Common myeloid progenitor, CD34-positive (primary cell): Measurements from ENCODE around the gene KATNA1.

Experiments
- CTCF ChIA-PET: fragments of 350-600 bp; sonication (Branson Sonifier 250); formaldehyde crosslinking; loops from one replicate; lab custom pipeline; 2021; ENCODE audit warnings: antibody characterized with exemption; lab: Charles Lee
- POLR2A ChIA-PET: fragments of 350-600 bp; sonication (Branson Sonifier 250); formaldehyde crosslinking; loops from one replicate; lab custom pipeline; 2021; ENCODE audit warnings: antibody characterized with exemption; lab: Charles Lee
- DNase-seq, 3 donors: peaks; one replicate each; pipeline versions ENCODE4 v3.0.0 to v3.0.0-alpha.2; 2013
- H3K27ac ChIP-seq, 2 experiments: 1 replicate in 1 of 2; 2 replicates in 1 of 2; pipeline ENCODE4 v1.7.0; 2013; ENCODE audit warnings: inconsistent platforms in 2 of 2, low read length in 2 of 2, mild to moderate bottlenecking in 2 of 2, low read depth in 1 of 2, moderate library complexity in 1 of 2; ENCODE audit not compliant: severe bottlenecking in 2 of 2, insufficient read depth in 1 of 2, poor library complexity in 1 of 2
- H3K27me3 ChIP-seq, 5 experiments: replicated peaks in 2 of 5; 1 replicate in 3 of 5; 2 replicates in 2 of 5; pipeline versions ENCODE4 v1.6.1 to v1.7.0; 2013; ENCODE audit warnings: low read length in 4 of 5, mild to moderate bottlenecking in 2 of 5, moderate library complexity in 2 of 5, inconsistent platforms in 1 of 5; ENCODE audit not compliant: insufficient read depth in 5 of 5, control insufficient read depth in 4 of 5
- H3K36me3 ChIP-seq, 4 experiments: 1 replicate in 2 of 4; 2 replicates in 2 of 4; pipeline versions ENCODE4 v1.6.1 to v1.7.0; 2013; ENCODE audit warnings: low read length in 3 of 4, control low read depth in 1 of 4, mild to moderate bottlenecking in 1 of 4; ENCODE audit not compliant: control insufficient read depth in 4 of 4, insufficient read depth in 4 of 4
- H3K4me1 ChIP-seq, 4 experiments: 1 replicate in 3 of 4; 2 replicates in 1 of 4; pipeline versions ENCODE4 v1.6.1 to v1.7.1; 2013; ENCODE audit warnings: low read length in 3 of 4, mild to moderate bottlenecking in 3 of 4, control low read depth in 1 of 4, inconsistent platforms in 1 of 4, moderate library complexity in 1 of 4; ENCODE audit not compliant: control insufficient read depth in 4 of 4, insufficient read depth in 4 of 4; ENCODE audit errors: control extremely low read depth in 1 of 4
- H3K4me3 ChIP-seq, 7 experiments: 1 replicate in 4 of 7; 2 replicates in 3 of 7; pipeline versions ENCODE4 v1.5.1 to v1.7.0; 2013; ENCODE audit warnings: mild to moderate bottlenecking in 7 of 7, low read length in 6 of 7, moderate library complexity in 6 of 7, inconsistent platforms in 2 of 7, low read depth in 2 of 7, control low read depth in 1 of 7; ENCODE audit not compliant: insufficient read depth in 4 of 7, control insufficient read depth in 1 of 7; ENCODE audit errors: extremely low read depth in 1 of 7
- H3K9me3 ChIP-seq, 5 experiments: 1 replicate in 4 of 5; 2 replicates in 1 of 5; pipeline versions ENCODE4 v1.6.1 to v1.7.1; 2013; ENCODE audit warnings: low read length in 4 of 5, mild to moderate bottlenecking in 2 of 5, inconsistent platforms in 1 of 5, low read depth in 1 of 5, moderate library complexity in 1 of 5; ENCODE audit not compliant: control insufficient read depth in 4 of 5, insufficient read depth in 2 of 5; ENCODE audit errors: control extremely low read depth in 1 of 5
- WGBS: methylation state at CpG from one replicate; pipeline ENCODE4 v1.1.5; 2013; ENCODE audit not compliant: insufficient coverage; 5-methylcytosine and 5-hydroxymethylcytosine counted together

Gene KATNA1

GRCh38 chr6:149563928-149564325 is 84.6 kb downstream of the KATNA1 start:
- H3K36me3 ChIP-seq = no peaks in the 10 kb centered on the region
- ChIA-PET CTCF (interaction anchor here (0.6 to 6.4 kb wide), 4 partner anchors 13 to 507 kb away, joined by 3 to 92 read pairs (median 4); partner anchors contain the start of gene PPIL4), POLR2A (interaction anchor here (1.5 kb wide), 1 partner anchor 18 kb away, joined by 4 read pairs; the partner anchor contains the start of gene PPIL4)

GRCh38 chr6:149563203-149563927 is 85.1 kb downstream of the KATNA1 start:
- H3K4me3 ChIP-seq = no peak overlapping the region
- H3K27me3 ChIP-seq = peaks cover 0 to 3% (median 0%) of the 10 kb centered on the region in 5 experiments
- H3K27ac ChIP-seq = no peak overlapping the region
- ChIA-PET POLR2A (interaction anchor here (1.5 kb wide), 1 partner anchor 18 kb away, joined by 4 read pairs; the partner anchor contains the start of gene PPIL4), CTCF (interaction anchor here (1.0 to 6.4 kb wide), 4 partner anchors 9 to 26 kb away, joined by 3 to 92 read pairs (median 4); partner anchors contain the start of gene PPIL4)
- no peak for DNase-seq
- H3K9me3 ChIP-seq = no peaks in the 10 kb centered on the region
- WGBS = 100% methylated on average over 3 of the region's 5 CpGs
- peaks cover 5 to 16% (median 8%) of the 10 kb centered on the region in 4 experiments for H3K4me1 ChIP-seq
- no peaks in the 10 kb centered on the region for H3K36me3 ChIP-seq

More at GRCh38 chr6:149563928-149564325, 84.6 kb downstream of the KATNA1 start:
- Histone ChIP-seq H3K27me3 (peaks cover 0 to under 1% (median 0%) of the 10 kb centered on the region in 5 experiments), H3K4me3 (no peak overlapping the region), H3K9me3 (no peaks in the 10 kb centered on the region), H3K27ac (no peak overlapping the region), H3K4me1 (peaks cover 5 to 16% (median 8%) of the 10 kb centered on the region in 4 experiments)
- 100% methylated on average over 3 of the region's 3 CpGs for WGBS
- DNase-seq = no peak

- ChIA-PET CTCF (interaction anchor here (0.7 to 6.4 kb wide), 3 partner anchors 9 to 12 kb away, joined by 3 to 92 read pairs (median 3); partner anchors contain the start of gene PPIL4), POLR2A (no interaction called here)
- Histone ChIP-seq H3K4me1 (peaks cover 0 to 6% (median 2%) of the 10 kb centered on the region in 4 experiments), H3K27ac (no peak overlapping the region), H3K4me3 (no peak overlapping the region), H3K36me3 (no peaks in the 10 kb centered on the region), H3K9me3 (no peaks in the 10 kb centered on the region), H3K27me3 (peaks cover 0 to 7% (median 0%) of the 10 kb centered on the region in 5 experiments)
- peak; percentile 31 to 50 (median 38) for DNase-seq
- no CpG with 5 or more reads among the region's 3 CpGs for WGBS
Observed at GRCh38 chr6:149560736-149561135, 87.8 kb downstream of the KATNA1 start.

GRCh38 chr6:149559389-149559788 is 89.1 kb downstream of the KATNA1 start:
- peaks cover 0 to 7% (median 0%) of the 10 kb centered on the region in 5 experiments for H3K27me3 ChIP-seq
- H3K36me3 ChIP-seq = no peaks in the 10 kb centered on the region
- 100% methylated on average over 2 of the region's 2 CpGs for WGBS
- no peak for DNase-seq
- no peak overlapping the region for H3K27ac ChIP-seq
- no peak overlapping the region for H3K4me3 ChIP-seq
- H3K9me3 ChIP-seq = no peaks in the 10 kb centered on the region
- ChIA-PET POLR2A (no interaction called here), CTCF (interaction anchor here (0.7 kb wide), 1 partner anchor 10 kb away, joined by 3 read pairs; no protein-coding TSS in a partner anchor)
- H3K4me1 ChIP-seq = no peaks in the 10 kb centered on the region

- ChIA-PET POLR2A (interaction anchor here (0.6 kb wide), 1 partner anchor 63 kb away, joined by 5 read pairs; no protein-coding TSS in a partner anchor), CTCF (no interaction called here)
- no peak for DNase-seq
- H3K27me3 ChIP-seq = peaks cover 0 to 7% (median 0%) of the 10 kb centered on the region in 5 experiments
- H3K9me3 ChIP-seq = no peaks in the 10 kb centered on the region
- no peak overlapping the region for H3K27ac ChIP-seq
- no peaks in the 10 kb centered on the region for H3K36me3 ChIP-seq
- H3K4me1 ChIP-seq = no peaks in the 10 kb centered on the region
- H3K4me3 ChIP-seq = no peak overlapping the region
Observed at GRCh38 chr6:149558029-149558428, 90.5 kb downstream of the KATNA1 start.

- 83% methylated on average over 5 of the region's 5 CpGs for WGBS
- peaks cover 0 to 6% (median 0%) of the 10 kb centered on the region in 5 experiments for H3K27me3 ChIP-seq
- H3K4me3 ChIP-seq = no peak overlapping the region
- H3K27ac ChIP-seq = no peak overlapping the region
- H3K36me3 ChIP-seq = no peaks in the 10 kb centered on the region
- DNase-seq = no peak
- ChIA-PET CTCF (interaction anchor here (9.1 kb wide), 1 partner anchor 11 kb away, joined by 92 read pairs; the partner anchor contains the start of gene GINM1), POLR2A (no interaction called here)
- no peaks in the 10 kb centered on the region for H3K9me3 ChIP-seq
- no peaks in the 10 kb centered on the region for H3K4me1 ChIP-seq
Observed at GRCh38 chr6:149551920-149552319, 96.6 kb downstream of the KATNA1 start.
